PC-9 (cell line): Measurements from ENCODE around the gene CYP11A1.
"Not testable (repeated sequence)": the region's sequence is repeated elsewhere in the genome, so short reads cannot be mapped to it uniquely, and the experiment has no call there.

ENCODE experiments used
- EZH2 ChIP-seq: fragments of 200-600 bp; sonication (generic); IDR thresholded peaks from 2 replicates; pipeline ENCODE4 v1.8.0; 2017; ENCODE audit warnings: antibody characterized with exemption, low read depth
- TF ChIP-seq, protein P1 (sequence below): fragments of 200-600 bp; sonication (generic); conservative IDR thresholded peaks from 2 replicates; pipeline ENCODE4 v1.6.1; 2017; ENCODE audit warnings: mixed run types, antibody characterized with exemption, mild to moderate bottlenecking, moderate library complexity

GRCh38 chr15:74359376-74359775 lies 8.1 kb downstream of the CYP11A1 start:
- TF ChIP-seq, protein P1, sequence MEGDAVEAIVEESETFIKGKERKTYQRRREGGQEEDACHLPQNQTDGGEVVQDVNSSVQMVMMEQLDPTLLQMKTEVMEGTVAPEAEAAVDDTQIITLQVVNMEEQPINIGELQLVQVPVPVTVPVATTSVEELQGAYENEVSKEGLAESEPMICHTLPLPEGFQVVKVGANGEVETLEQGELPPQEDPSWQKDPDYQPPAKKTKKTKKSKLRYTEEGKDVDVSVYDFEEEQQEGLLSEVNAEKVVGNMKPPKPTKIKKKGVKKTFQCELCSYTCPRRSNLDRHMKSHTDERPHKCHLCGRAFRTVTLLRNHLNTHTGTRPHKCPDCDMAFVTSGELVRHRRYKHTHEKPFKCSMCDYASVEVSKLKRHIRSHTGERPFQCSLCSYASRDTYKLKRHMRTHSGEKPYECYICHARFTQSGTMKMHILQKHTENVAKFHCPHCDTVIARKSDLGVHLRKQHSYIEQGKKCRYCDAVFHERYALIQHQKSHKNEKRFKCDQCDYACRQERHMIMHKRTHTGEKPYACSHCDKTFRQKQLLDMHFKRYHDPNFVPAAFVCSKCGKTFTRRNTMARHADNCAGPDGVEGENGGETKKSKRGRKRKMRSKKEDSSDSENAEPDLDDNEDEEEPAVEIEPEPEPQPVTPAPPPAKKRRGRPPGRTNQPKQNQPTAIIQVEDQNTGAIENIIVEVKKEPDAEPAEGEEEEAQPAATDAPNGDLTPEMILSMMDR = not testable (repeated sequence)
- TF ChIP-seq EZH2 = not testable (repeated sequence)
